Gastroesophageal sphincter (tissue), 4 donors: ENCODE data around the gene MOV10. TPM values are rescaled to one million over a fixed set of nuclear protein-coding genes. Genes with fewer than 3 reads are reported as not detected.
"Not testable (repeated sequence)": the region's sequence is repeated elsewhere in the genome, so short reads cannot be mapped to it uniquely, and the experiment has no call there.

Experiments
- ATAC-seq: fragments of 150-250 bp; one replicate; pipeline ENCODE4 v1.9.1; 2016; ENCODE audit warnings: mild to moderate bottlenecking, moderate library complexity
- H3K27ac ChIP-seq, 4 donors: fragments of 200-600 bp; sonication (generic) in 3 of 4; 1 replicate in 3 of 4; 2 replicates in 1 of 4; pipeline ENCODE4 v1.5.1; 2016 to 2019
- H3K27me3 ChIP-seq: fragments of 200-600 bp; sonication (generic); one replicate; pipeline ENCODE4 v1.5.1; 2019
- H3K36me3 ChIP-seq, 2 donors: fragments of 200-600 bp; sonication (generic); one replicate each; pipeline ENCODE4 v1.5.1; 2019; ENCODE audit warnings: control low read depth in 1 of 2
- H3K4me1 ChIP-seq, 3 donors: fragments of 200-600 bp; sonication (generic); 1 replicate in 2 of 3; 2 replicates in 1 of 3; pipeline ENCODE4 v1.5.1; 2016 to 2019; ENCODE audit warnings: control low read depth in 2 of 3
- H3K4me3 ChIP-seq, 2 donors: fragments of 200-600 bp; sonication (generic); one replicate each; pipeline ENCODE4 v1.5.1; 2019; ENCODE audit warnings: mild to moderate bottlenecking in 1 of 2, moderate library complexity in 1 of 2
- H3K9me3 ChIP-seq, 3 donors: fragments of 200-600 bp; sonication (generic); one replicate each; pipeline ENCODE4 v1.5.1; 2017 to 2019; ENCODE audit warnings: control low read depth in 2 of 3
- CTCF ChIP-seq, 4 experiments: fragments of 200-600 bp in 2 of 4; fragments of 450-650 bp in 2 of 4; sonication (generic) in 1 of 4; IDR thresholded peaks; one replicate each; pipeline ENCODE4 v1.5.1; 2017 to 2019; ENCODE audit warnings: antibody characterized with exemption in 4 of 4, mild to moderate bottlenecking in 2 of 4, moderate library complexity in 2 of 4
- EP300 ChIP-seq: sonication (generic); formaldehyde crosslinking; IDR thresholded peaks from one replicate; pipeline ENCODE4 v1.6.1; 2017; ENCODE audit warnings: antibody characterized with exemption, mild to moderate bottlenecking
- POLR2A ChIP-seq, 2 donors: fragments of 450-650 bp; IDR thresholded peaks; one replicate each; pipeline ENCODE4 v1.6.1; 2017; ENCODE audit warnings: antibody characterized with exemption in 2 of 2, mild to moderate bottlenecking in 2 of 2, moderate library complexity in 1 of 2
- POLR2AphosphoS5 ChIP-seq: sonication (generic); formaldehyde crosslinking; IDR thresholded peaks from one replicate; pipeline ENCODE4 v1.6.1; 2017; ENCODE audit warnings: antibody characterized with exemption
- WGBS, 2 donors: methylation state at CpG; one replicate each; pipeline ENCODE4 v1.1.5; 2018; ENCODE audit warnings: low coverage in 1 of 2; 5-methylcytosine and 5-hydroxymethylcytosine counted together
- total RNA-seq, 4 donors: library from RNA; depleted of rRNA; stranded (reverse); fragments of >200 nt; gene quantifications; one replicate each; pipeline ENCODE4 v1.1.0, GENCODE V29; 2016

MOV10 gene
- total RNA-seq, 4 donors from 2014 or later = 13.4 to 25.3 (median 18.8) TPM

GRCh38 chr1:112719706-112720105 is 45.2 kb downstream of the MOV10 start:
- no peak for TF ChIP-seq CTCF (IDR thresholded peaks at IDR 0.05)
- no peak for TF ChIP-seq EP300
- no peak for TF ChIP-seq POLR2AphosphoS5
- no peak for TF ChIP-seq POLR2A (IDR thresholded peaks at IDR 0.05)

GRCh38 chr1:112720800-112721199 is 46.3 kb downstream of the MOV10 start:
- 83 to 100% methylated on average over 2 to 3 of the region's 3 CpGs for WGBS, 2 donors
- TF ChIP-seq POLR2A (IDR thresholded peaks at IDR 0.05) = no peak
- TF ChIP-seq EP300 = no peak
- TF ChIP-seq POLR2AphosphoS5 = no peak
- no peak for TF ChIP-seq CTCF (IDR thresholded peaks at IDR 0.05)
- Histone ChIP-seq H3K27me3 (peaks cover 32% of the 10 kb centered on the region), H3K4me1 (peaks cover 0 to 29% (median 16%) of the 10 kb centered on the region in 3 donors), H3K27ac (no peak overlapping the region), H3K4me3 (no peak overlapping the region), H3K9me3 (no peaks in the 10 kb centered on the region), H3K36me3 (no peaks in the 10 kb centered on the region)
- no peak for ATAC-seq

More at GRCh38 chr1:112719706-112720105, 45.2 kb downstream of the MOV10 start:
- peaks cover 32% of the 10 kb centered on the region for H3K27me3 ChIP-seq
- 83% methylated on average over 1 of the region's 2 CpGs; no CpG with 5 or more reads in 1 of the 2 donors for WGBS, 2 donors
- peaks cover 0 to 39% (median 22%) of the 10 kb centered on the region in 3 donors for H3K4me1 ChIP-seq
- H3K9me3 ChIP-seq = no peaks in the 10 kb centered on the region
- H3K36me3 ChIP-seq = no peaks in the 10 kb centered on the region
- H3K4me3 ChIP-seq = no peak overlapping the region
- no peak overlapping the region for H3K27ac ChIP-seq
- ATAC-seq = no peak

GRCh38 chr1:112721294-112721693 is 46.8 kb downstream of the MOV10 start:
- 89 to 94% methylated on average over 2 of the region's 2 CpGs for WGBS, 2 donors
- H3K4me3 ChIP-seq, H3K9me3 ChIP-seq, ATAC-seq, H3K27ac ChIP-seq, H3K36me3 ChIP-seq: not testable (repeated sequence)
- Histone ChIP-seq H3K4me1 (peaks cover 0 to 24% (median 12%) of the 10 kb centered on the region in 3 donors), H3K27me3 (peaks cover 32% of the 10 kb centered on the region)

- Histone ChIP-seq H3K27me3 (peaks cover 32% of the 10 kb centered on the region), H3K36me3 (no peaks in the 10 kb centered on the region), H3K27ac (no peak overlapping the region), H3K9me3 (no peaks in the 10 kb centered on the region), H3K4me1 (peaks cover 0 to 22% (median 12%) of the 10 kb centered on the region in 3 donors), H3K4me3 (no peak overlapping the region)
- WGBS, 2 donors = 83 to 100% methylated on average over 2 of the region's 10 CpGs
- no peak for ATAC-seq
- TF ChIP-seq POLR2AphosphoS5 (no peak), CTCF (IDR thresholded peaks at IDR 0.05) (no peak), POLR2A (IDR thresholded peaks at IDR 0.05) (no peak), EP300 (no peak)
These were observed 47.6 kb downstream of the MOV10 start for GRCh38 chr1:112721966-112722524.

- peaks cover 32% of the 10 kb centered on the region for H3K27me3 ChIP-seq
- no peaks in the 10 kb centered on the region for H3K36me3 ChIP-seq
- no peak overlapping the region for H3K27ac ChIP-seq
- 19 to 20% methylated on average over 4 to 7 of the region's 35 CpGs for whole genome bisulfite sequencing, 2 donors
- peaks cover 0 to 22% (median 12%) of the 10 kb centered on the region in 3 donors for H3K4me1 ChIP-seq
- H3K4me3 ChIP-seq = peak overlapping the region in 1 of 2 donors; percentile 33
- ATAC-seq = no peak
- TF ChIP-seq CTCF (IDR thresholded peaks at IDR 0.05) (no peak), EP300 (no peak), POLR2AphosphoS5 (no peak), POLR2A (IDR thresholded peaks at IDR 0.05) (no peak)
- H3K9me3 ChIP-seq = no peaks in the 10 kb centered on the region
These were observed 48.4 kb downstream of the MOV10 start for GRCh38 chr1:112722601-112723510.
